CD14-positive monocyte (primary cell): ENCODE data around the gene GALR2. TPM values are rescaled to one million over a fixed set of nuclear protein-coding genes. Genes with fewer than 3 reads are reported as not detected.

Experiments
- DNase-seq, 3 donors: peaks; one replicate each; pipeline ENCODE4 v3.0.0-alpha.2; 2011 to 2022
- H2AFZ ChIP-seq: 2 replicates; pipeline ENCODE4 v1.6.0; 2012; ENCODE audit warnings: mild to moderate bottlenecking, low read depth, low read length, inconsistent platforms; ENCODE audit not compliant: insufficient read depth, poor library complexity, severe bottlenecking
- H3K27ac ChIP-seq, 2 donors: 1 replicate in 1 of 2; 2 replicates in 1 of 2; pipeline ENCODE4 v1.5.1; 2012 to 2013; ENCODE audit warnings: low read length in 2 of 2, control low read depth in 1 of 2, inconsistent platforms in 1 of 2, low read depth in 1 of 2, mild to moderate bottlenecking in 1 of 2
- H3K27me3 ChIP-seq, 2 donors: one replicate each; pipeline versions ENCODE4 v1.6.0 to v1.6.1; 2011 to 2013; ENCODE audit warnings: low read length in 2 of 2; ENCODE audit not compliant: control insufficient read depth in 2 of 2, insufficient read depth in 2 of 2
- H3K36me3 ChIP-seq, 2 donors: replicated peaks in 1 of 2; 1 replicate in 1 of 2; 2 replicates in 1 of 2; pipeline versions ENCODE4 v1.5.1 to v1.6.1; 2012 to 2013; ENCODE audit warnings: low read length in 2 of 2, control low read depth in 1 of 2, inconsistent platforms in 1 of 2, mild to moderate bottlenecking in 1 of 2; ENCODE audit not compliant: insufficient read depth in 2 of 2, control insufficient read depth in 1 of 2
- H3K4me1 ChIP-seq, 2 donors: 1 replicate in 1 of 2; 2 replicates in 1 of 2; pipeline versions ENCODE4 v1.5.1 to v1.6.1; 2012 to 2013; ENCODE audit warnings: low read length in 2 of 2, control low read depth in 1 of 2, inconsistent platforms in 1 of 2, mild to moderate bottlenecking in 1 of 2, moderate library complexity in 1 of 2; ENCODE audit not compliant: insufficient read depth in 2 of 2, control insufficient read depth in 1 of 2
- H3K4me2 ChIP-seq: replicated peaks from 2 replicates; pipeline ENCODE3; 2012; ENCODE audit warnings: low read length, moderate library complexity, mild to moderate bottlenecking; ENCODE audit not compliant: poor library complexity, severe bottlenecking; ENCODE audit errors: extremely low read depth
- H3K4me3 ChIP-seq, 3 experiments: fragments of 200-600 bp in 1 of 3; sonication (generic) in 1 of 3; replicated peaks in 1 of 3; 1 replicate in 2 of 3; 2 replicates in 1 of 3; pipeline ENCODE4 v1.5.1; 2011 to 2013; ENCODE audit warnings: low read length in 3 of 3, mild to moderate bottlenecking in 3 of 3, control low read depth in 2 of 3, low read depth in 2 of 3, inconsistent platforms in 1 of 3, moderate library complexity in 1 of 3
- H3K79me2 ChIP-seq: 2 replicates; pipeline ENCODE4 v1.6.0; 2012; ENCODE audit warnings: mild to moderate bottlenecking, control low read depth, inconsistent platforms, low read length, moderate library complexity; ENCODE audit not compliant: insufficient read depth
- H3K9ac ChIP-seq: 2 replicates; pipeline ENCODE4 v1.6.0; 2017; ENCODE audit warnings: low read length, mild to moderate bottlenecking; ENCODE audit not compliant: insufficient read depth, poor library complexity, severe bottlenecking
- H3K9me3 ChIP-seq, 2 donors: replicated peaks in 1 of 2; 1 replicate in 1 of 2; 2 replicates in 1 of 2; pipeline versions ENCODE4 v1.5.1 to v1.6.1; 2012 to 2013; ENCODE audit warnings: low read length in 2 of 2, control low read depth in 1 of 2; ENCODE audit not compliant: control insufficient read depth in 1 of 2, insufficient read depth in 1 of 2
- H4K20me1 ChIP-seq: 2 replicates; pipeline ENCODE4 v1.6.0; 2012; ENCODE audit warnings: mild to moderate bottlenecking, low read length, control low read depth, moderate library complexity; ENCODE audit not compliant: insufficient read depth
- H3K27ac Mint-ChIP-seq, 7 donors: one replicate each; pipeline ENCODE4 v1.8.0; 2020; ENCODE audit warnings: mild to moderate bottlenecking in 7 of 7, mixed read lengths in 7 of 7, moderate library complexity in 6 of 7, inconsistent platforms in 2 of 7
- H3K27me3 Mint-ChIP-seq, 3 donors: one replicate each; pipeline ENCODE4 v1.8.0; 2021 to 2022; ENCODE audit warnings: low read depth in 3 of 3, mild to moderate bottlenecking in 3 of 3, mixed read lengths in 3 of 3, moderate library complexity in 3 of 3, inconsistent platforms in 1 of 3
- H3K36me3 Mint-ChIP-seq, 2 donors: one replicate each; pipeline ENCODE4 v1.8.0; 2020; ENCODE audit warnings: mixed read lengths in 2 of 2, inconsistent platforms in 1 of 2, mild to moderate bottlenecking in 1 of 2
- H3K4me1 Mint-ChIP-seq: one replicate; pipeline ENCODE4 v1.8.0; 2020; ENCODE audit warnings: mild to moderate bottlenecking, mixed read lengths
- H3K4me3 Mint-ChIP-seq, 2 donors: one replicate each; pipeline ENCODE4 v1.8.0; 2020; ENCODE audit warnings: mild to moderate bottlenecking in 2 of 2, mixed read lengths in 2 of 2, moderate library complexity in 1 of 2
- H3K9me3 Mint-ChIP-seq, 7 donors: one replicate each; pipeline ENCODE4 v1.8.0; 2020 to 2022; ENCODE audit warnings: mixed read lengths in 7 of 7, mild to moderate bottlenecking in 6 of 7, moderate library complexity in 6 of 7, inconsistent platforms in 2 of 7
- WGBS: methylation state at CpG from one replicate; pipeline ENCODE4 v1.1.5; 2013; ENCODE audit warnings: missing lambda C conversion rate; ENCODE audit not compliant: insufficient coverage; 5-methylcytosine and 5-hydroxymethylcytosine counted together
- intact Hi-C, 2 donors: fragments of 100-400 bp; cut with micrococcal nuclease; formaldehyde crosslinking; loops; one replicate each; pipeline versions ENCODE4 v1.15.0 to v1.15.1; 2023
- polyA plus RNA-seq, 3 donors: library from polyadenylated mRNA; depleted of rRNA in 1 of 3; unstranded in 2 of 3; stranded (reverse) in 1 of 3; fragments of 300-500 nt in 2 of 3; fragments of >200 nt in 1 of 3; fragmentation: Illumina TruSeq in 2 of 3; gene quantifications; 1 replicate in 2 of 3; 2 replicates in 1 of 3; pipeline ENCODE4 v1.2.3, GENCODE V29; 2012 to 2021
- TF ChIP-seq, protein P1 (sequence below): fragments of 200-600 bp; IDR thresholded peaks from one replicate; pipeline ENCODE4 v1.8.0; 2022; ENCODE audit warnings: antibody characterized with exemption, mild to moderate bottlenecking

Gene GALR2
- polyA plus RNA-seq, 3 donors = 0.22 to 4.8 (median 1.1) TPM

DNA sequence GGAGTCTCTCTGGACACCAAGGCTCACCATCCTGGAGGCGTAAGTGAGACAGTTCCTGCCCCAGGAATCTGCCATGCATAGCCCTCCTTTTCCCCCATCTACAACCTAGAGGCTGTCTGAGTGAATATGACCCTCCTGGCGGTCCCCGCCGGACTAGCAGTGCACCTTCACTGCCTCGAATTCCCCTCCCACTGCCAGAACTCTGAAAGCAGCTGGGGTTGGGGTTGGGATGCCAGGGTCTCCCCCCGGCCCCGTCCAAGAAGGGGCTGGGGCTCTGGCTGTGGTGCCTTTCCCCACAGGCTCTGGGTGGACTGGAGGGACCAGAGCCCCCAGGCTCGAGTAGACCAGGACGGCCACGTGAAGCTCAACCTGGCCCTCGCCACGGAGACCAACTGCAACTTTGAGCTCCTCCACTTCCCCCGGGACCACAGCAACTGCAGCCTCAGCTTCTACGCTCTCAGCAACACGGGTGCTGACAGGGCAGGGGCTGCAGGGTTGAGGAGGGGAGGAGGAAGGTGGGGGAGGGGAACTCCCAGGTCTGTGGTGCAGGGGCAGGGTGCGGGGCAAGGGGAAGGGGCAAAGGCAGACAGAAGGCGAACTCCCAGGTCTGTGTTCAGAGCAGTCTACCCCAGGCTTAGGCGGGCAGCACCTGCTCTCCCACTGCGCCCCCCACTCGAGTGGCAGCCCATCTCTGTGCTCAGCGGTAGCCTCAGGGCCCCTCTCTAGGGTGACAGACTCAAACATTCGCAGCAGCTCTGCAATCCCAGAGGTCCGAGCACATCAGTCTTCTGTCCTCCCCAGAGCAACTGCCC is 5.6 kb downstream of the GALR2 start:
- intact Hi-C loops = no loop called here
- no peak overlapping the region for H3K9ac ChIP-seq
- Mint-ChIP-seq H3K27ac (no peak overlapping the region), H3K9me3 (peaks cover 3 to 25% (median 12%) of the 10 kb centered on the region in 7 donors), H3K36me3 (peaks cover 33 to 42% of the 10 kb centered on the region in 2 donors), H3K4me1 (peaks cover 34% of the 10 kb centered on the region), H3K27me3 (peaks cover 54 to 60% (median 57%) of the 10 kb centered on the region in 3 donors), H3K4me3 (peak overlapping the region in 1 of 2 donors; percentile 11)
- H3K27ac ChIP-seq = no peak overlapping the region
- whole genome bisulfite sequencing = 21% methylated on average over 11 of the region's 23 CpGs
- peaks cover 27 to 33% of the 10 kb centered on the region in 2 donors for H3K36me3 ChIP-seq
- peaks cover 31 to 40% of the 10 kb centered on the region in 2 donors for H3K4me1 ChIP-seq
- H3K4me3 ChIP-seq = no peak overlapping the region
- H3K79me2 ChIP-seq = no peaks in the 10 kb centered on the region
- H2AFZ ChIP-seq = no peak overlapping the region
- H4K20me1 ChIP-seq = no peaks in the 10 kb centered on the region
- TF ChIP-seq, protein P1, sequence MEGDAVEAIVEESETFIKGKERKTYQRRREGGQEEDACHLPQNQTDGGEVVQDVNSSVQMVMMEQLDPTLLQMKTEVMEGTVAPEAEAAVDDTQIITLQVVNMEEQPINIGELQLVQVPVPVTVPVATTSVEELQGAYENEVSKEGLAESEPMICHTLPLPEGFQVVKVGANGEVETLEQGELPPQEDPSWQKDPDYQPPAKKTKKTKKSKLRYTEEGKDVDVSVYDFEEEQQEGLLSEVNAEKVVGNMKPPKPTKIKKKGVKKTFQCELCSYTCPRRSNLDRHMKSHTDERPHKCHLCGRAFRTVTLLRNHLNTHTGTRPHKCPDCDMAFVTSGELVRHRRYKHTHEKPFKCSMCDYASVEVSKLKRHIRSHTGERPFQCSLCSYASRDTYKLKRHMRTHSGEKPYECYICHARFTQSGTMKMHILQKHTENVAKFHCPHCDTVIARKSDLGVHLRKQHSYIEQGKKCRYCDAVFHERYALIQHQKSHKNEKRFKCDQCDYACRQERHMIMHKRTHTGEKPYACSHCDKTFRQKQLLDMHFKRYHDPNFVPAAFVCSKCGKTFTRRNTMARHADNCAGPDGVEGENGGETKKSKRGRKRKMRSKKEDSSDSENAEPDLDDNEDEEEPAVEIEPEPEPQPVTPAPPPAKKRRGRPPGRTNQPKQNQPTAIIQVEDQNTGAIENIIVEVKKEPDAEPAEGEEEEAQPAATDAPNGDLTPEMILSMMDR = no peak
- no peak overlapping the region for H3K4me2 ChIP-seq
- DNase-seq = no peak
- peaks cover 0 to 25% of the 10 kb centered on the region in 2 donors for H3K9me3 ChIP-seq
- H3K27me3 ChIP-seq = peaks cover 25 to 57% of the 10 kb centered on the region in 2 donors

DNA sequence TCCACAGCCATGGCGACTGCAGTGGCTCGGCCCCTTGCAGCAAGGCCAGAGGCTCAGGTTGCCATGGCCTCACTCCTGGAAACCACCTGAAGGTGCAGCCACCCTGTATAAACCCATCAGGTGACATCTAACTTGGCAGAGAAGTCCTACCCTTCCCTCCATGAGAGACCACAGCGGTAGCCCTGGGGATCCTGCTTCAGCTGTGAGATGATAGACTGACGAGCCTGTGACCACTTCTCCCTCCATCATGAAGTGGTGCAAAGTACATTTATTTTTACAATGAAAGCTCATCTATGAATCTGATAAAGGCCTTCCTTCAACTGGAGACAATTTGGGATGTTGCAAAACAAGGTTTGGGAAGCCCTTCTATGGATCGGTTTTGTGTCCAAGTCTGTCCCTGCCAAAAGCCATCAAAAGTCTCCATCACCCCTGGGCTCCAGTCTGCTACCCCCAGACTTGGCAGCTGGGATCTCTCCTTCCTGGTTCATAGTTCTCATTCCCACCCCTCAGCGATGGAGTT is 6.2 kb downstream of the GALR2 start:
- H3K27ac Mint-ChIP-seq = no peak overlapping the region
- peaks cover 48 to 53% (median 50%) of the 10 kb centered on the region in 3 donors for H3K27me3 Mint-ChIP-seq
- 73% methylated on average over 4 of the region's 6 CpGs for WGBS

More for the DNA sequence above, 6.2 kb downstream of the GALR2 start:
- no peaks in the 10 kb centered on the region for H3K79me2 ChIP-seq
- no peak overlapping the region for H3K4me2 ChIP-seq
- H3K36me3 ChIP-seq = peaks cover 33 to 40% of the 10 kb centered on the region in 2 donors
- no peak for DNase-seq
- no peak overlapping the region for H3K4me3 ChIP-seq
- peaks cover 19 to 50% of the 10 kb centered on the region in 2 donors for H3K27me3 ChIP-seq
- H3K9me3 ChIP-seq = peaks cover 0 to 20% of the 10 kb centered on the region in 2 donors
- Mint-ChIP-seq H3K4me3 (peak overlapping the region in 1 of 2 donors; percentile 11), H3K9me3 (peaks cover 3 to 20% (median 10%) of the 10 kb centered on the region in 7 donors), H3K36me3 (peaks cover 37 to 44% of the 10 kb centered on the region in 2 donors), H3K4me1 (peaks cover 27% of the 10 kb centered on the region)
- intact Hi-C loops = no loop called here
- H3K9ac ChIP-seq = no peak overlapping the region
- TF ChIP-seq, protein P1 = no peak
- no peak overlapping the region for H2AFZ ChIP-seq
- H4K20me1 ChIP-seq = no peaks in the 10 kb centered on the region
- H3K4me1 ChIP-seq = peaks cover 24 to 33% of the 10 kb centered on the region in 2 donors
- no peak overlapping the region for H3K27ac ChIP-seq
